HG03378 (cell line): ENCODE results near the gene CGN.
"Not testable (repeated sequence)": the region's sequence is repeated elsewhere in the genome, so short reads cannot be mapped to it uniquely, and the experiment has no call there.

Experiments
- ATAC-seq: cut with Tn5 transposase; IDR thresholded peaks from one replicate; pipeline ENCODE4 v1.9.1; 2021; ENCODE audit warnings: mild to moderate bottlenecking, moderate library complexity; ENCODE audit not compliant: unreplicated experiment

Gene CGN

DNA sequence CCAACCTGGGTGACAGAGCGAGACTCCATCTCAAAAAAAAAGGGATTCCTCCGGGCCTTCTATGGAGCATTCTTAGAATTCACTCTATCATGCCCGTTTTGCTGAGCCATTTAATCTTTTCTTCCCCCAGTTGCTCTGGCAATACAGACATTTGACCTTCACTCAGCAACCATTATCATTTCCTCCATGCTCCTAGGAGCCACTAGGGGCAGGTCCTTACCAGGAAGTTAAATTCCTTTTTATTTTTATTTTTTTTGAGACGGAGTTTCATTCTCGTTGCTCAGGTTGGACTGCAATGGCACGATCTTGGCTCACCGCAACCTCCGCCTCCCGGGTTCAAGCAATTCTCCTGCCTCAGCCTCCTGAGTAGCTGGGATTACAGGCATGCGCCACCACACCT is 9.7 kb upstream of the CGN start:
- ATAC-seq = no peak

DNA sequence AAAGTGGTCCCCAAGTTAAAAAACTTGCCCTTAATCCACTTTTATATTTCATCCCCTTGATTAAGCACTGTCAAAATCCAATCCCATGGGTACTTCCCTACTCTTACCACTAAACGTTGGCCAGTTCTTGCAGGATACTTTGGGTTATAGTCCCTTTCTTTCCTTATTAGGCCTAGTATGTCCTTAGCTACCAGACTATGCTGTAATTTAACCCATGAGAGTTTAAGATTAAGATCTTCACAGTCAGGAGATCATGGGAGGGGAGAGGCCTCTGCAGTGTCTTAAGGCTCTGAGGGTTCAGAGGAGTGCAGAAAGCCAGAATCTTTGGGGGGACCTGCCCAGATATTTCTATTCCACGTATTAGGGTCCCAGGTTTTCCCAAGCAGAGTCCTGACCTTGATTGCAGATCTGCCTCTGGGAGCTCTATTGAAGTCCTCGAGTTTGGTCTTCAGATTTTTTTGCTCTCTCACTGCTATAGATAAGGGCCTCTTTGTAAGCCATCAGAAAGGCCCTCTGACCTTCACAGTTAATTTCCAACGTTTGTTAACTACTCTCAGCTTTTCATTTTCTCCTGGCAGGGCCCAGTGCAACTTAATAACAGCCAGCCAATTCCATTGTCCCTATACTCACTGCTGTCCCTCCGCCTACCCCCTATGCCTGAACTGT is 9.0 kb upstream of the CGN start:
- ATAC-seq = no peak

DNA sequence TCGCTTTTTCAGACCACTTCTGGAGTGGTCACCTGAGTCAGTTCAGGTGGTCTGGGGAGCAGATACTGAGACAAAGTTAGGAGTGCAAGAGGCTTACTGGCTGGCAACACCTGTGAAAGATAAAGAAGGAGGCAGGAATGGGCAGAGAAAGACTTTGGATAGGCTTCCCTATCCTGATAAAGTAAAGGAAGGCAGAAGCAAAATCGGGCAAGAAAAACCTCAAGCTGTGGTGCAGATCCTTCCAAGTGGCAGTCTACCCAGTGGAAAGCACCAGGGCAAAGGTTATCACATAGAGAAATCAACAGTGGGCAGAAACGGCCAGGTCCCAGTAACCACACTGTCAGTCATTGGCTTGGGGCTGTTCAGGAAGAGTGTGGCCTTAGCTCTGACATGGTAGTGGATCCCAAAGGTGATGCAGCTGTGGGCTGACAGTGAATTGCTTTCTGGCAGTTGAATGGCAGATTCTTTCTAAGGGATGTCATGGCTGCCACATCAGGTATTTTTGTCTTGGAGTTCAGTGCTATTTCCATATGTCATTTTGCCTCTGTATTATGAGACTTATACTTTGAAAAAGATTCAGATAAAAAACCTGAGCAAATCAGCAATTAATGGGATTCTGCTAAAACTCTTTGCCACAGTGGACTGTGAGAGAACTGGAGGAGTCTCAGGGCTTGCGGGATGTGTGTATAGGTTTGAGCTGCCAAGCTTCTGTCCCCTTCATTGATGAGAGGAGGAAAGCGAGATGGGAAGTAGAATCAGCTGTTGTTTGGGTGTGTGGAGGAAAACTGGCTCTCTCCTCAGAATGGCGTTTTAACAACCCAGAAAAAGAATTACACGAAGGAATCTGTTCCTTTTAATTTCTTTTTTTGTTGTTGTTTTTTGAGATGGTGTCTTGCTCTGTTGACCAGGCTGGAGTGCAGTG is 8.1 kb upstream of the CGN start:
- no peak for ATAC-seq

DNA sequence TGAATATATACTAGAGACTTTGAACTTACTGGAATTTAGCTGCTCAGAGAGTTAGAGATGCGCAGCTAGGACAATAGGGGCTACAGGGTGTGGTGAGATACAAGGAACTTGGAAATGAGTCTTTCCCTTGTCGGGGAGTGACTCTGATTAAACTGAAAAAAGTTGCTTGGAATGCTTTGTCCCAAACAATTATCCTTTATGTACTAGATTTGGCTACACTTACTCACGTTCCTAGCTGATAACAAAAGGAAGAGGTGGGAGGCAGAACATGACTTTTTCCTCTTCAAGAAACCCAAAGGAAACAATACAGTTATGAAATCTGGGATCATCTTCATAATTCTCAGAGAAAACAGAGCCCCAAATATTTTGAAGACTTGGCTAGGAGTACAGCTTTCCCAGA is 6.9 kb upstream of the CGN start:
- ATAC-seq = no peak

DNA sequence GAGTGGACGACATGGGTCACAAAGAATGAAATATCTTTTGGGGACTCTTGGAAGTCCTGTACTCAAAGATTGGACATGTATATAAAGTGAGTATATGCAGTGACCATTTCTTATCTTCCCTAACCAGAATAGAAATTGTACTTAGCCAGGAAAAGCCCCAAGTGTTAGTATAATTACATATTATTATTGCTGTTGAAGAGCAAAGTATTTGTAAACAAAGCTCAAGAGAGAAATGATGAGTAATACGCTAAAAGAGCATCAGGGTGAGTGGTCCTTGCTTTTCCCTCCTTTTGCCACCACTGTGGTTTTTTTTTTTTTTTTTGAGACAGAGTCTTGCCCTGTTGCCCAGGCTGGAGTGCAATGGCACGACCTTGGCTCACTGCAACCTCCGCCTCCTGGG is 6.4 kb upstream of the CGN start:
- no peak for ATAC-seq

DNA sequence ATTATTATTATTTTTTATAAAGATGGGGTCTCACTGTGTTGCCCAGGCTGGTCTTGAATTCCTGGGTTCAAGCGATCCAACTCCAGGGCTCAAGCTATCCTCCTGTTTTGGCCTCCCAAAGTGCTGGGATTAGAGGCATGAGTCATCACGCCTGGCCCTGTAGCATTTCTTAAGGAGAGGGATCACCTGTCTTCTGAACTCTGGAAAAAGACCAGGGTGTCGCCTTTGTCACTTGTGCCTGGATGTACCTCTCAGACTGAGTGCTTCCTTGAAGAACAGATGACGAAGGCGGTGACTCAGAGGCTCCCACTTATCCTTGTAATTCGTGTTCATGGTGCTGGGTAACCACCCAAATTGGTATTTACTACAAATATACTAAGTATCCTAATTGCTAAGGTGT is 2.4 kb upstream of the CGN start:
- ATAC-seq = no peak

DNA sequence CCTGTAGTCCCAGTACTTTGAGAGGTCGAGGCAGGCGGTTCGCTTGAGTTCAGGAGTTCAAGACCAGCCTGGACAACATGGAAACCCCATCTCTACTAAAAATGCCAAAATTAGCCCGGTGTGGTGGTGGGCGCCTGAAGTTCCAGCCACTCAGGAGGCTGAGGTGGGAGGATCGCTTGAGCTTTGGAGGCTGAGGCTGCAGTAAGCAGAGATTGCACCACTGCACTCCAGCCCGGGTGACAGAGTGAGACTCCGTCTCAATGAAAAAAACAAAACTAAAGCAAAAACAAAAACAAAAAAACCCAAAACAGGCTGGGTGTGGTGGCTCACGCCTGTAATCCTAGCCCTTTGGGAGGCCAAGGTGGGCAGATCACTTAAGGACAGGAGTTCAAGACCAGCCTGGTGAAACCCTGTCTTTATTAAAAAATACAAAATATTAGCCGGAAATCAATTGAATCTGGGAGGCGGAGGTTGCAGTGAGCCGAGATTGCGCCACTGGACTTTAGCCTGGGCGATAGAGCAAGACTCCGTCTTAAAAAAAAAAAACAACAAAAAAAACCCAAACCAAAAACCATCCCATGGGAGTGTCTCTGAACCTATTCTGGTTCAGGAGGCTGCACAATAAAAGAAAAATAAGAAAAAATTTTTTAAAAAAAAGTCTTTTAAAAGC is 1.7 kb upstream of the CGN start:
- ATAC-seq = no peak

DNA sequence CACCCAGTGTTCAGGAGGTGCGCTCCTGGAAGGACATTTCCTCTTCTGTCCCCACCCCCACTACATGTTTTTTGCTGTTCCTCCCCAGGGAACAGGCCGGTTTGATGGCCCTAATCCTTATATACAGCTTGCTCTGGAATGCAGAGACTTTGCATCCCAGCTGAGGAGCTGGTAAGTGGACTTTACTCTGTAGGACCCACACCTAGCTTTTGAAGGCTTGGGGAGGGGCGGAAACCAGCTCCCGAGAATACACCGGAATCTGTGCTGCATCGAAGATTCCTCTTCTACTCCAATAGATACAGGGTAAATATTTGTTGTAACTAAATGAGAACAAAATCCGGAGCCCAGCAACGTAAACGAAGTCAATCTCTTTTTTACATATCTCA is 1.2 kb upstream of the CGN start:
- no peak for ATAC-seq

DNA sequence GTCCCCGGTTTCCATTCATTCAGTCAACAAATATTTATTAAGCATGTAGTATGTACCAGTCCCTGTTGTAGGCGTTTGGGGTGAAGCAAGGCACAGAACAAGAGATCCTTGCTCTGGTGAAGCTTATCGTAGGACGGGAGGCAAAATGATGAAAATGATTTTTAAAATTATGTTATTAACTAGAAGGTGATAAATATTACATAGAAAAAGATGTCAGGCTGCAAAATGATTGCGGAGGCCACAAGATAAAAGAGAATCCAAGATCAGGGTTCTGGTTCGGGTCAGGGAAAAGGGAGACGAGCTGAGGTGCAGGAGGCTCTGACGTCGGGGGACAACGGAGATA is 602 bp upstream of the CGN start:
- ATAC-seq = no peak

DNA sequence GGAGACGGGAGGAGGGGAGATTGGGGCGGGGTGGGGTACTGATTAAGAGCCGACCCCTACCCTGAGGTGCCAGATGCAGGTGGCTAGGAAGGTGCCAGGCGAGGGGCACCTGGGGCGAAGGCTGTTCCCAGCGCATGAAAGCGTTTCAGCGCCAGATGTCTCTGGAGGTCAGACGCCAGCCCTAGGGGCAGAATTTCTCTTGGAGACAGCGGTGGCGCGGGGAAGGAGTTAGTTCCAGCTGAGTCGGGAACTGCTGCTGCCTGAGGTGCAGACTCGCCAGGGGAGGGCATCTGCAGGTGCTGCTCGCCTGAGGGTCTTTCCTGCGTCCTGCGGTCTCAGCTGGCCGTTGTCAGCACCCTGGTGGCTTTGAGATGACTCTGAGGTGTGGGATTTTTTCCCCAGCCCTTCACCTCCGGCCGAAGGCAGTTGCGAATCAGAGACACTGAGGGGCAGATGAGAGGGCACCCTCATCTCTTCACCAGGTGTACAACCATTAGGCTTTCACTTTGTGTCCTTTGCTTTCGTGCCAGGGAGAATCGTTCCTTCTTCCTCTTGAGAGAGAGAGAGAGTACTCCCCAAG is 539 bp downstream of the CGN start:
- no peak for ATAC-seq

DNA sequence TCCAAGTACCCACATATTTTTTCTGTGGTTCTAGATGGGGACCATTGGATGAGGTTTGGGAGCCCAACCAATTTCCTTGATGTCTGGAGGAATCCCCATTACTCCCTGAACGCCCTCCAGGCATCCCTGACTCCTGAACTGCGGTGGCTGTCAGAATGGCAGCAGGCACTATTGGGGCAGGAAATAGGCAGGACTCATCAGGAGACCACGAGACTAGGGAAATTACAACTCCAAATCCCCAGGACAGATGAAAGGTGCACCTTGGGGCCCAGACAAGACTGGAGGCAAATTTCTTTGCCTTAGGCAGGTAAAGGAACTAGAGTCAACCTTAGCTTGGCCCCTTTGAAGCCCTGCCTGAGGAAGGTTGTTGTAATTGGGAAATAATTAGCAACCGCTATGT is 1.1 kb downstream of the CGN start:
- no peak for ATAC-seq

DNA sequence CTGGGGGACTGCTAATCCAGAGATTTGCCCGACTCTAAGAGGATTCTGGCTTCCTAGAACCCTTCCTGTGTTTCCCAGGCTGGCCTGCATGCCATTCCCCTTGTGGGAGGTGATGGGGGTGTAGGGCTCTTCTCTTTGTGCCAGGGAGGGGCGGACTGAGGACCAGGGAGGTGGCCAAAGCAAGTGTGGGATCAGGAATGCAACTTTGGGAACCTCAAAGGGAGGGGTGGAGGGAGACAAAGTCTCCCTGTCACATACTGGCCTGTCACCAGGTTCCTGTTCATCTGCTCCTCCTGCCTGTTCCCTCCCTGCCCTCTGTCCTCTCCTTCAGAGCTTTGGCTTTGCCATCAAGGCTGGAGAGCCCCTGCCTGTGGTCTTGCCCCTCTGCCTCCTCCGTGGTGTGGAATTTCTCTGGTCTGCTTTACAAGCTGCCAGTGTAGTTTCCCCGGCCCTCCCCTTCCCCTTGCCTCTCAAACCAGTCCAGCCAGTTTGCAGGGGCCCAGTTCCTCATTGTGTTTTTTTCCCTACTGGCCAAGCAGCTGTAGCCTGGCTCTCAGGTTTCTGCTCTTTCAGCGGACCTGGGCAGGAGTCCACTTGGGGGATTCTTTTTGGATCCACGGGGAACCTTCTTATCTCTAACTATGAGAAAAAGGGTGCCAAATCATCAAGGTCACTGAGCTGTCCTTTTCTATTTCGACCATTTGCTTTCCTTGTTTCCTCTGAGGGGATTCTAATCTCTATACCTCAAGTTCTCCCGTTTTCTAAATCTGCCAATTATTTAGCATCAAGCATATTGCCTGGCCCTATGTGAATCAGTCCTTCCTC is 1.8 kb downstream of the CGN start:
- ATAC-seq = no peak

DNA sequence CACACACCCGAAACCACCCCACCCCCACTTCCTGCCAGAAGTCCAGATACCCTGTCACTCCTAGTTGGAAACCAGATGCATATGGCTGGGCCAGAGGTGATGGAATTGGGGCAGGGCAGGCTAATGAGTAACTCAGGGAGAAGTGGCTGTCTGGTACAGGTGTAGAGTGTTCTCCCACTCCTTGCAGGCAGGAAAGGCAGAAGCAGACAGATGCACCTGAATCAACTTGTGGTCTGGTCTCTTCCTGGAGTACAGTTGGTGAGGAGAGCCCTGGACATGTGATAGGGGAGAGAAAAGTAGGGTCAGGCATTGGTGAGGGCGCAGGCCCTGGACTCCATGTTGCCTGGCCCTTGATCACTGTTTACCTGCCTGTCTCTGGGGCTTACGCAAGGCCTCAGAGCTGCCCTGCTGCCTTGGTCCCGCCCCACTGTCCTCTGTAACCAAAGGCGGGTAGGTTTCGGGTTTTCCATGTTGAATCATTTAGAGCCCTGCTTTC is 2.5 kb downstream of the CGN start:
- no peak for ATAC-seq

DNA sequence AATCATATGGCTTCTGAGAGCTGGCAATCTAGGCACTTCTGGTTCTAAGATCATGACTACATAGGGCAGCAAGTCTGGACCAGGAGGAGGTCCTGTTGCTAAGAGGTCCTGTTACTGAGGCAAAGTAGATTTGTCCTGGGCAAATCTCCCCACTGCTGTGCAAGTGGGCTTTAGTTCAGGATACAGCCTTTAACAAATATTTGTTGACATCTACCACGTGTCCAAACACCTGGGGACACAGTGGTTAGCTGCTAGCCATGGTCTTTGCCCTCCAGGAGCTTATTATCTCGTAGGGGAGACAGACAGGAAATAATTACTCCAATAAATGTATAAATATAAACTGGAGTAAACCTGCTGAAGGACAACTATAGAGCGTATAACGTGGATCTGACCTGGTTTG is 3.2 kb downstream of the CGN start:
- no peak for ATAC-seq

DNA sequence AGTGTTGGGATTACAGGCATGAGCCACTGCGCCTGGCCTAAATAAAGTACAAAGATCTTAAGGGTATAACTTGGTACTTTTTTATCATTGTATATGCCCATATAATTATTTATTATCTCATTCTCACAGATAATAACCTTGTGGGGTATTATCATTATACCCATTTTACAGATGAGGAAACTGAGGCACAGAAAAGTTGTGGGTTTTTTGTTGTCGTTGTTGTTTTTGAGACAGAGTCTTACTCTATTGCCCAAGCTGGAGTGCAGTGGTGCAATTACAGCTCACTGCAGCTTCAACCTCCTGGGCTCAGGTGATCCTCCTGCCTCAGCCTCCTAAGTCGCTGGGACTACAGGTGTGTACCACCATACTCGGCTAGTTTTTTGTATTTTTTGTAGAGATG is 4.1 kb downstream of the CGN start:
- no peak for ATAC-seq

DNA sequence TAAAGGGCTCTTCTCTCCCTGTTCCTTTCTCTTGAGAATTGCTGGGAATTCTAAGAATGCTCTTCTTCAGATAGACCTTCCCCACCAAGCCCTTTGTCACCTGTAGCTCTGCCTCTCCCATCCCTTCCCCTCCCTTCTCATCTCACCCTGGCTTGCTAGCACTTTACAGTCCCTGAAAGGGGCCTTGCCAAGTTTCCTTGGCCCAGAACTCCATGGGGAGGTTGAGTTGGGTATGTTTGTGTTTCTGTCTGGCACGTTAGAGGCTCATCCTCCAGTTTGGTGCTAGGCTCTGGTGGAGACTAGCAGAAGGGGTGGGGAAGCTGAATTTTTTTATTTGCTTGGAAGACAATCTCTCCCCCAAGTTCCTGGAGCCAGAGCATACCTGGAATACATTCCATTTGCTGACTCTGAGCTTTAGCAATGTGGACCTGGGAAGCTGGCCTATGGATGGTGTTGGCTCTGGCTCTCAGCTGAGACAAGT is 4.9 kb downstream of the CGN start:
- no peak for ATAC-seq

DNA sequence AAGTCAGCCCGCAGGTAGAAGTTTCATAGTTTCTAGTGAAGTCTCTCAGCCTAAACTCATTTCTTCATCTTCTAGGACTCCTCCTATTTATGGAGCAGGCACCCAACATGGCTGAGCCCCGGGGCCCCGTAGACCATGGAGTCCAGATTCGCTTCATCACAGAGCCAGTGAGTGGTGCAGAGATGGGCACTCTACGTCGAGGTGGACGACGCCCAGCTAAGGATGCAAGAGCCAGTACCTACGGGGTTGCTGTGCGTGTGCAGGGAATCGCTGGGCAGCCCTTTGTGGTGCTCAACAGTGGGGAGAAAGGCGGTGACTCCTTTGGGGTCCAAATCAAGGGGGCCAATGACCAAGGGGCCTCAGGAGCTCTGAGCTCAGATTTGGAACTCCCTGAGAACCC is 7.2 kb downstream of the CGN start:
- ATAC-seq = no peak

DNA sequence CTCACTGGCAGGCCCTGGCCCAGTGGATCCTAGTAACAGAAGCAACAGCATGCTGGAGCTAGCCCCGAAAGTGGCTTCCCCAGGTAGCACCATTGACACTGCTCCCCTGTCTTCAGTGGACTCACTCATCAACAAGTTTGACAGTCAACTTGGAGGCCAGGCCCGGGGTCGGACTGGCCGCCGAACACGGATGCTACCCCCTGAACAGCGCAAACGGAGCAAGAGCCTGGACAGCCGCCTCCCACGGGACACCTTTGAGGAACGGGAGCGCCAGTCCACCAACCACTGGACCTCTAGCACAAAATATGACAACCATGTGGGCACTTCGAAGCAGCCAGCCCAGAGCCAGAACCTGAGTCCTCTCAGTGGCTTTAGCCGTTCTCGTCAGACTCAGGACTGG is 7.7 kb downstream of the CGN start:
- no peak for ATAC-seq

DNA sequence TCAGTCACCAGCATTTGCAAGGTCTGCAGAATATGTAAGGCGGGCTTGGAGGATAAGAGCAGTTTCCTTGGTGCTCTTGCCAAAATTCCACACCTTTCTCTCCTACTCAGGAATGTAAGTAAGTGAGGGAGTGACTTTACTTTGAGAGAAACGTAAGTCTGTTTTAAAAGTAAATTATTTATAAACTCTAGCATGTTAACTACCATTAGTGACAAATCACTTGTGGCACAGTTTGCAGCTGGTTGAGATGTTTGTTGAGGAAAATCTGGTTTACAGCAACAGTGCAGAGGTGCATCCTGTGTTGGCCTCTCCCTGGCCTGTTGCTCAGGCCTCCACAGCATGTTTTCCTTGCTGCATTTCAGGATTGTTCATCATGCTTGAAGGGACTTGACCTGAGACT is 8.5 kb downstream of the CGN start:
- ATAC-seq = no peak

DNA sequence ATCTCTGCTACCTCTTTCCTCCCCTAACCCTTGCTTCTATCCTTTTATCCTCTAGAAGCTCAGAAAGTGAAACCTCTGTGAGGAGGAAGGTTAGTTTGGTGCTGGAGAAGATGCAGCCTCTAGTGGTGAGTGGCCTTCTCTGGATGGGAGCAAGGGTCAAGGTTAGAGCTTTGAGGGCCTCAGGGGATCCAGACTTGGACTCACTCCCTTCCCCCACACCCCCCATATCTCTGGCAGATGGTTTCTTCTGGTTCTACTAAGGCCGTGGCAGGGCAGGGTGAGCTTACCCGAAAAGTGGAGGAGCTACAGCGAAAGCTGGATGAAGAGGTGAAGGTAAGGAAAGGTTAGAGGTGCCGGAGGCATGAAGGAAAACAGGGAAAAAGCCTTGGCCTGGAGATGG is 9.2 kb downstream of the CGN start:
- no peak for ATAC-seq

DNA sequence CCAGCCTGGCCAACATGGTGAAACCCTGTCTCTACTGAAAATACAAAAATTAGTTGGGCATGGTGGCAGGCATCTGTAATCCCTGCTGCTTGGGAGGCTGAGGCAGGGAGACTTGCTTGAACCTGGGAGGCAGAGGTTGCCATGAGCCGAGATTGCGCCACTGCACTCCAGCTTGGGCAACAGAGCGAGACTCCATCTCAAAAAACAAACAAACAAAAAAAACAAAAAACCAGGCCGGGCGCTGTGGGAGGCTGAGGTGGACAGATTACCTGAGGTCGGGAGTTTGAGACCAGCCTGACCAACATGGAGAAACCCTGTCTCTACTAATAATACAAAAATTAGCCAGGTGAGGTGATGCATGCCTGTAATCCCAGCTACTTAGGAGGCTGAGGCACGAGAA is 11.2 kb downstream of the CGN start:
- ATAC-seq = not testable (repeated sequence)
